22Rv1 (cell line): ENCODE results near the gene DNAJA2.

Source experiments
- ZFX ChIP-seq: fragments of 450-650 bp; IDR thresholded peaks from 2 replicates; pipeline ENCODE4 v1.6.1; 2017; ENCODE audit warnings: antibody characterized with exemption, borderline replicate concordance
- TF ChIP-seq, protein P1 (sequence below): fragments of 450-650 bp; IDR thresholded peaks from 2 replicates; pipeline ENCODE4 v1.5.1; 2017; ENCODE audit warnings: mild to moderate bottlenecking

DNA sequence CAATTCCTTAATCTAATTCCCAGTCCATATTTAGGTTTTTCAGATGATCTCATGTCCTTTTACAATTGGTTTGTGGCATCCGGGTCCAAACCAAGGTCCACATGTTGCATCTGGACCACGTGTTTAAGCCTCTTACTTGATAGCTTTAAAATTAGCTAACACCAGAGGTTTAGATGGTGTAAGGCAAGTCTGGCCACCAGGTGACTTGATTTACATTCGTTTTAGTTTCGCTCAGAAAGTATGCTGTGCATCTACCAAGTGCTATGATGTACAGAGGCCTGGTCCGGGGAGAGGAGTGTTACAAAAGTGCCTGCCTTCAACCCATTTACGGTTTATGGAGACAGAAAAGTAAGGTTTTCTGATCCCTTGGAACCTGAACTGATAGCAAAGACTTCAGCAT, 878 bp upstream of the DNAJA2 start:
- TF ChIP-seq, protein P1, sequence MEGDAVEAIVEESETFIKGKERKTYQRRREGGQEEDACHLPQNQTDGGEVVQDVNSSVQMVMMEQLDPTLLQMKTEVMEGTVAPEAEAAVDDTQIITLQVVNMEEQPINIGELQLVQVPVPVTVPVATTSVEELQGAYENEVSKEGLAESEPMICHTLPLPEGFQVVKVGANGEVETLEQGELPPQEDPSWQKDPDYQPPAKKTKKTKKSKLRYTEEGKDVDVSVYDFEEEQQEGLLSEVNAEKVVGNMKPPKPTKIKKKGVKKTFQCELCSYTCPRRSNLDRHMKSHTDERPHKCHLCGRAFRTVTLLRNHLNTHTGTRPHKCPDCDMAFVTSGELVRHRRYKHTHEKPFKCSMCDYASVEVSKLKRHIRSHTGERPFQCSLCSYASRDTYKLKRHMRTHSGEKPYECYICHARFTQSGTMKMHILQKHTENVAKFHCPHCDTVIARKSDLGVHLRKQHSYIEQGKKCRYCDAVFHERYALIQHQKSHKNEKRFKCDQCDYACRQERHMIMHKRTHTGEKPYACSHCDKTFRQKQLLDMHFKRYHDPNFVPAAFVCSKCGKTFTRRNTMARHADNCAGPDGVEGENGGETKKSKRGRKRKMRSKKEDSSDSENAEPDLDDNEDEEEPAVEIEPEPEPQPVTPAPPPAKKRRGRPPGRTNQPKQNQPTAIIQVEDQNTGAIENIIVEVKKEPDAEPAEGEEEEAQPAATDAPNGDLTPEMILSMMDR = no peak
- no peak for TF ChIP-seq ZFX
